Endodermal cell (in vitro differentiated cells): ENCODE results near the gene LHFPL2. TPM values are rescaled to one million over a fixed set of nuclear protein-coding genes. Genes with fewer than 3 reads are reported as not detected.
A peak's percentile ranks its signal among the peaks of the same experiment; 100 is the strongest.

Source experiments
- DNase-seq: peaks from one replicate; pipeline ENCODE4 v3.0.0-alpha.2; 2017
- H3K27ac ChIP-seq: 2 replicates; pipeline ENCODE4 v1.5.1; 2013; ENCODE audit warnings: mild to moderate bottlenecking, low read depth, low read length, moderate library complexity
- H3K27me3 ChIP-seq: 2 replicates; pipeline ENCODE4 v1.6.1; 2013; ENCODE audit warnings: mild to moderate bottlenecking, low read length, moderate library complexity; ENCODE audit not compliant: insufficient read depth, control insufficient read depth, poor library complexity, severe bottlenecking
- H3K36me3 ChIP-seq: 2 replicates; pipeline ENCODE4 v1.7.0; 2013; ENCODE audit warnings: mild to moderate bottlenecking, low read length, moderate library complexity; ENCODE audit not compliant: control insufficient read depth, insufficient read depth
- H3K4me1 ChIP-seq: one replicate; pipeline ENCODE4 v1.7.0; 2013; ENCODE audit warnings: low read length; ENCODE audit not compliant: control insufficient read depth, insufficient read depth
- H3K4me3 ChIP-seq: 2 replicates; pipeline ENCODE4 v1.5.1; 2013; ENCODE audit warnings: mild to moderate bottlenecking, low read length, moderate library complexity
- H3K9ac ChIP-seq: 2 replicates; pipeline ENCODE4 v1.6.1; 2013; ENCODE audit warnings: mild to moderate bottlenecking, low read length, moderate library complexity; ENCODE audit not compliant: poor library complexity, severe bottlenecking; ENCODE audit errors: extremely low read depth
- H3K9me3 ChIP-seq: 2 replicates; pipeline ENCODE4 v1.6.1; 2013; ENCODE audit warnings: mild to moderate bottlenecking, low read length, moderate library complexity; ENCODE audit not compliant: control insufficient read depth
- H3K27ac Mint-ChIP-seq: 2 replicates; pipeline ENCODE4 v1.8.0; 2020; ENCODE audit warnings: mixed read lengths
- H3K27me3 Mint-ChIP-seq: 2 replicates; pipeline ENCODE4 v1.8.0; 2021; ENCODE audit warnings: mild to moderate bottlenecking, mixed read lengths; ENCODE audit not compliant: insufficient read depth
- H3K36me3 Mint-ChIP-seq: 2 replicates; pipeline ENCODE4 v1.8.0; 2020; ENCODE audit warnings: low read depth, mixed read lengths
- H3K4me1 Mint-ChIP-seq: 2 replicates; pipeline ENCODE4 v1.8.0; 2020; ENCODE audit warnings: mixed read lengths
- H3K4me3 Mint-ChIP-seq: 2 replicates; pipeline ENCODE4 v1.8.0; 2020; ENCODE audit warnings: mild to moderate bottlenecking, moderate library complexity, mixed read lengths
- H3K9me3 Mint-ChIP-seq: 2 replicates; pipeline ENCODE4 v1.8.0; 2020; ENCODE audit warnings: mild to moderate bottlenecking, mixed read lengths
- WGBS, 2 experiments: methylation state at CpG; one replicate each; pipeline versions ENCODE4 v1.1.5 to v1.1.7; 2013; ENCODE audit warnings: missing lambda C conversion rate in 2 of 2, mixed read lengths in 1 of 2; ENCODE audit not compliant: insufficient coverage in 1 of 2, insufficient read length in 1 of 2; 5-methylcytosine and 5-hydroxymethylcytosine counted together
- total RNA-seq, 2 donors: library from RNA; stranded (reverse); fragmentation: NEBNext Ultra II Directional in 1 of 2; extraction: Animal tissue kit (Norgen Biotek cat#: 25700) in 1 of 2; gene quantifications; 2 replicates in 1 of 2; 3 replicates in 1 of 2; pipeline ENCODE4 v1.2.1, GENCODE V29; 2021
- TF ChIP-seq, protein P1 (sequence below): fragments of 200-600 bp; sonication (generic); conservative IDR thresholded peaks from 2 replicates; pipeline ENCODE4 v1.5.0; 2021; ENCODE audit warnings: antibody characterized with exemption, mild to moderate bottlenecking

The LHFPL2 gene
- total RNA-seq, 2 donors from 2014 or later, result 136 to 238 TPM

DNA sequence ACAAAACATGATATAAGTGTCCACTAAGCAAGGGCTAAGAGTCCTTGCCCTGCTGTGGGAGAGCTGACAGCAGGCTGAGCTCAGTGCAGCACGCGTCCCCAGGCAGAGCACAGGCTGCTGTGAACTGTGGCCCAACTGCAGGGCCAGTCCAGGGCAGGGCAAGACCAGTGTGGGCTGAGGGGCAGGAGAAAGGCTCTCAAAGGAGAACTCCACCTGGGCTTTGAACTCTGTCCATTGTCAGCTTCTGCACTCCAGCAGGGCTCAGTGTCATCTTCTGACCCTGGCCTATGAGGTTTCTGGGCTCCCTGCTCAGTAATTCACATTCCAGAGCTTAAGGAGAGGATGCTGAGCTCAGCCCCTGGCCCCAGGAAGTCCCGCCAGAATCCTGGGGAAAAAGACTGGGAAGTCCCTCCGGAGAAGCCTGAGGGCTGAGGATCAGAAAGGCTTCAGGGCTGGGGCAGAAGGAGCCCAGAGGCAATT is 37.4 kb downstream of the LHFPL2 start:
- H3K36me3 Mint-ChIP-seq, result peaks cover 78% of the 10 kb centered on the region
- H3K36me3 ChIP-seq, result peaks cover 71% of the 10 kb centered on the region
- peaks cover 25% of the 10 kb centered on the region for H3K4me1 ChIP-seq
- 40 to 56% methylated on average over 4 of the region's 4 CpGs for WGBS, 2 experiments
- H3K4me3 ChIP-seq, result no peak overlapping the region
- no peak overlapping the region for H3K4me3 Mint-ChIP-seq
- H3K9ac ChIP-seq, result no peak overlapping the region
- H3K27ac Mint-ChIP-seq, result peak overlapping the region; percentile 70
- no peaks in the 10 kb centered on the region for H3K9me3 ChIP-seq
- H3K27me3 Mint-ChIP-seq, result no peaks in the 10 kb centered on the region
- no peaks in the 10 kb centered on the region for H3K9me3 Mint-ChIP-seq
- H3K27me3 ChIP-seq, result no peaks in the 10 kb centered on the region
- H3K4me1 Mint-ChIP-seq, result peaks cover 58% of the 10 kb centered on the region
- DNase-seq, result peak; percentile 85
- TF ChIP-seq, protein P1, sequence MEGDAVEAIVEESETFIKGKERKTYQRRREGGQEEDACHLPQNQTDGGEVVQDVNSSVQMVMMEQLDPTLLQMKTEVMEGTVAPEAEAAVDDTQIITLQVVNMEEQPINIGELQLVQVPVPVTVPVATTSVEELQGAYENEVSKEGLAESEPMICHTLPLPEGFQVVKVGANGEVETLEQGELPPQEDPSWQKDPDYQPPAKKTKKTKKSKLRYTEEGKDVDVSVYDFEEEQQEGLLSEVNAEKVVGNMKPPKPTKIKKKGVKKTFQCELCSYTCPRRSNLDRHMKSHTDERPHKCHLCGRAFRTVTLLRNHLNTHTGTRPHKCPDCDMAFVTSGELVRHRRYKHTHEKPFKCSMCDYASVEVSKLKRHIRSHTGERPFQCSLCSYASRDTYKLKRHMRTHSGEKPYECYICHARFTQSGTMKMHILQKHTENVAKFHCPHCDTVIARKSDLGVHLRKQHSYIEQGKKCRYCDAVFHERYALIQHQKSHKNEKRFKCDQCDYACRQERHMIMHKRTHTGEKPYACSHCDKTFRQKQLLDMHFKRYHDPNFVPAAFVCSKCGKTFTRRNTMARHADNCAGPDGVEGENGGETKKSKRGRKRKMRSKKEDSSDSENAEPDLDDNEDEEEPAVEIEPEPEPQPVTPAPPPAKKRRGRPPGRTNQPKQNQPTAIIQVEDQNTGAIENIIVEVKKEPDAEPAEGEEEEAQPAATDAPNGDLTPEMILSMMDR, result no peak
- no peak overlapping the region for H3K27ac ChIP-seq

DNA sequence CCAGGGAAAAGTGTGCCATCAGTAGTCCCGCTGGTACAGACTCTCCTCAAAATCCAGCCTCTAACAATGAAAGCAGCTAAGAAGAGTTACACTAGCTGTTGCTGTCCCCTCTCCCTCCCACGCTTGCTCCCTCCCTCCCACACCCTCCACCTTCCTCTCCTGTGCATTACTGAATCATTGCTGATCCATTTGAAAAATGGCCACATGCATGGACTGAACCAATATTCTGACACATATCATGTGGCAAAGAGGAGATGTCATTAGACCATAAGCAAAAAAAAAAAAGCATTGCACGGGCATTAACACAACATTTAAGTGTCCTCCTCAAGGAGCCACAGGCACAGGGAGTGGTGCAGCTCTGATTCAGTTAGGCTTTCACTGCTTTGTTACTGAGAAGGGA is 37.9 kb downstream of the LHFPL2 start:
- Histone ChIP-seq H3K27me3 (no peaks in the 10 kb centered on the region), H3K27ac (no peak overlapping the region), H3K9ac (no peak overlapping the region), H3K36me3 (peaks cover 74% of the 10 kb centered on the region), H3K4me3 (no peak overlapping the region), H3K9me3 (no peaks in the 10 kb centered on the region), H3K4me1 (peaks cover 26% of the 10 kb centered on the region)
- Mint-ChIP-seq H3K9me3 (no peaks in the 10 kb centered on the region), H3K4me3 (no peak overlapping the region), H3K36me3 (peaks cover 77% of the 10 kb centered on the region), H3K27ac (peak overlapping the region; percentile 70), H3K27me3 (no peaks in the 10 kb centered on the region), H3K4me1 (peaks cover 54% of the 10 kb centered on the region)
- 77 to 93% methylated on average over 2 to 3 of the region's 3 CpGs for WGBS, 2 experiments
- TF ChIP-seq, protein P1, result no peak
- DNase-seq, result no peak

DNA sequence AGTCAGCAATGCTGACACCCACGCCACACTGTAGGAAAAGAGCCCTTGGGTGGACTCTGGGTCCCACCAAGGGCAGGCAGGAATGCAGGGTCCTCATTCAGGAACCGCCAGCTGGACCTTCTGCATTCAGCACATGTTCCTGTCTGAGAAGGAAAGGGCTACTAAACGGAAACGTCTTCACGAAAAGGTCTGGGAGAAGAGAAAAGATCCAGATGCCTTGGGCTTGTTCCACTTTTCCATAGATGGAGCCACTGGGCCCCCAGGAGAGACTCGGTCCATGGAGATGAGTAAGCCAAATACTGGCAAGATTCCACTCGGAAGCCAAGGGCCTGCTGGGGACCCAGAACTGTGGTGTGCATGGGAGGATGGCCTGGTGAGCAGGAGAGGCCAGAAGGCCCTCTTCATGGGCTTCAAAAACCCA is 38.4 kb downstream of the LHFPL2 start:
- peaks cover 76% of the 10 kb centered on the region for H3K36me3 Mint-ChIP-seq
- H3K9me3 Mint-ChIP-seq, result no peaks in the 10 kb centered on the region
- H3K4me1 Mint-ChIP-seq, result peaks cover 49% of the 10 kb centered on the region
- H3K27me3 Mint-ChIP-seq, result no peaks in the 10 kb centered on the region
- Histone ChIP-seq H3K9me3 (no peaks in the 10 kb centered on the region), H3K27ac (no peak overlapping the region), H3K36me3 (peaks cover 75% of the 10 kb centered on the region), H3K27me3 (no peaks in the 10 kb centered on the region), H3K9ac (no peak overlapping the region), H3K4me3 (no peak overlapping the region), H3K4me1 (peaks cover 30% of the 10 kb centered on the region)
- 93 to 94% methylated on average over 6 to 7 of the region's 7 CpGs for WGBS, 2 experiments
- H3K27ac Mint-ChIP-seq, result no peak overlapping the region
- DNase-seq, result no peak
- no peak overlapping the region for H3K4me3 Mint-ChIP-seq
- TF ChIP-seq, protein P1, result no peak
